ENCODE data around the gene RNF123. TPM values are rescaled to one million over a fixed set of nuclear protein-coding genes. Genes with fewer than 3 reads are reported as not detected.

RNF123 gene
- total RNA-seq, 4 donors from 2014 or later, result 23.4 to 36.2 (median 31.5) TPM

- no peak overlapping the region for H3K4me3 ChIP-seq
- H3K4me1 ChIP-seq, result peaks cover 0 to 9% (median 0%) of the 10 kb centered on the region in 4 donors
- TF ChIP-seq POLR2A (IDR thresholded peaks at IDR 0.05; ENCODE audit: low read depth), result no peak
- no peak for TF ChIP-seq EP300 (IDR thresholded peaks at IDR 0.05)
- TF ChIP-seq CTCF (IDR thresholded peaks at IDR 0.05), result no peak
- no peak for TF ChIP-seq POLR2AphosphoS5 (IDR thresholded peaks at IDR 0.05)
- H3K36me3 ChIP-seq, result peaks cover 0 to 6% (median 1%) of the 10 kb centered on the region in 4 donors
- no peak for DNase-seq (ENCODE audit: extremely low spot score)
- WGBS, result 84% methylated on average over 7 of the region's 8 CpGs
- intact Hi-C loops (cut with DNase I), result no loop called here
- no peak overlapping the region for H3K27ac ChIP-seq (replicated peaks in 1 of 4)
- no peaks in the 10 kb centered on the region for H3K9me3 ChIP-seq
- H3K27me3 ChIP-seq, result no peaks in the 10 kb centered on the region
These were observed 44.7 kb upstream of the RNF123 start for GRCh38 chr3:49644684-49645083.

DNA sequence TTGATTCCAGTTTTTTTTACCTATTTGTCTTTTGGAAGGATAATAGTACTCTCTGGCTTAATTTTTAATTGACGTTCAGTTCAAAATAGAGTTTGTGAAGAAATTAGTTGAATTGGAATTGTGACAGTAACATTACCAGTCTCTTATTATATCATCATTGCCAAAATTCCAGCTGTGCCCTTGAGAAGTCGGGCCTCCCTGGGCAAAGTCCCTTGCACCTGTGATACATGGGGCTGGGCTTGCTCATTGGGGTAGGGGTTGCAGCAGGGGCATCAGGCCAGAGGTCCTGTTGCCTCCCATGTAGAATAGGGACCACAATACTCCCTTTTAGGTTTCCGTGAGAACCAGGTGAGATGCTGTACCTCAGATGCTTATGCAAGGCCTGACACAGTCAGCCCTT lies 43.1 kb upstream of the RNF123 start:
- Histone ChIP-seq H3K4me1 (peaks cover 0 to 9% (median 0%) of the 10 kb centered on the region in 4 donors), H3K9me3 (no peaks in the 10 kb centered on the region), H3K4me3 (no peak overlapping the region), H3K27ac (replicated peaks in 1 of 4) (no peak overlapping the region), H3K27me3 (no peaks in the 10 kb centered on the region), H3K36me3 (peaks cover 0 to 6% (median 1%) of the 10 kb centered on the region in 4 donors)
- WGBS, result 91% methylated on average over 3 of the region's 3 CpGs
- no peak for DNase-seq (ENCODE audit: extremely low spot score)
- intact Hi-C loops (cut with DNase I), result no loop called here
- TF ChIP-seq POLR2AphosphoS5 (IDR thresholded peaks at IDR 0.05), result no peak
- TF ChIP-seq EP300 (IDR thresholded peaks at IDR 0.05), result no peak
- no peak for TF ChIP-seq POLR2A (IDR thresholded peaks at IDR 0.05; ENCODE audit: low read depth)
- no peak for TF ChIP-seq CTCF (IDR thresholded peaks at IDR 0.05)

- no peak for TF ChIP-seq POLR2AphosphoS5 (IDR thresholded peaks at IDR 0.05)
- TF ChIP-seq EP300 (IDR thresholded peaks at IDR 0.05), result no peak
- no peak for TF ChIP-seq POLR2A (IDR thresholded peaks at IDR 0.05; ENCODE audit: low read depth)
- TF ChIP-seq CTCF (IDR thresholded peaks at IDR 0.05), result no peak
- peaks cover 0 to 9% (median 0%) of the 10 kb centered on the region in 4 donors for H3K4me1 ChIP-seq
- peaks cover 0 to 3% (median 1%) of the 10 kb centered on the region in 4 donors for H3K36me3 ChIP-seq
- H3K9me3 ChIP-seq, result no peaks in the 10 kb centered on the region
- no peaks in the 10 kb centered on the region for H3K27me3 ChIP-seq
- WGBS, result 64% methylated on average over 2 of the region's 2 CpGs
- no peak overlapping the region for H3K4me3 ChIP-seq
- intact Hi-C loops (cut with DNase I), result no loop called here
- DNase-seq (ENCODE audit: extremely low spot score), result no peak
- H3K27ac ChIP-seq (replicated peaks in 1 of 4), result no peak overlapping the region
These were observed 41.6 kb upstream of the RNF123 start for GRCh38 chr3:49647741-49648140.

- no peak overlapping the region for H3K27ac ChIP-seq (replicated peaks in 1 of 4)
- peaks cover 0 to 9% (median 0%) of the 10 kb centered on the region in 4 donors for H3K4me1 ChIP-seq
- no peaks in the 10 kb centered on the region for H3K9me3 ChIP-seq
- TF ChIP-seq POLR2AphosphoS5 (IDR thresholded peaks at IDR 0.05) (no peak), CTCF (IDR thresholded peaks at IDR 0.05) (no peak), EP300 (IDR thresholded peaks at IDR 0.05) (no peak), POLR2A (IDR thresholded peaks at IDR 0.05; ENCODE audit: low read depth) (no peak)
- no peaks in the 10 kb centered on the region for H3K27me3 ChIP-seq
- intact Hi-C loops (cut with DNase I), result no loop called here
- no peak overlapping the region for H3K4me3 ChIP-seq
- whole genome bisulfite sequencing, result 71% methylated on average over 2 of the region's 3 CpGs
- no peak for DNase-seq (ENCODE audit: extremely low spot score)
- H3K36me3 ChIP-seq, result no peaks in the 10 kb centered on the region
These were observed 40.9 kb upstream of the RNF123 start for GRCh38 chr3:49648354-49649019.

GRCh38 chr3:49649576-49649975 lies 39.8 kb upstream of the RNF123 start:
- H3K27me3 ChIP-seq, result no peaks in the 10 kb centered on the region
- H3K4me3 ChIP-seq, result no peak overlapping the region
- intact Hi-C loops (cut with DNase I), result no loop called here
- DNase-seq (ENCODE audit: extremely low spot score), result no peak
- TF ChIP-seq CTCF (IDR thresholded peaks at IDR 0.05) (no peak), POLR2AphosphoS5 (IDR thresholded peaks at IDR 0.05) (no peak), POLR2A (IDR thresholded peaks at IDR 0.05; ENCODE audit: low read depth) (no peak), EP300 (IDR thresholded peaks at IDR 0.05) (no peak)
- H3K4me1 ChIP-seq, result peaks cover 0 to 9% (median 0%) of the 10 kb centered on the region in 4 donors
- 100% methylated on average over 1 of the region's 1 CpG for WGBS
- H3K36me3 ChIP-seq, result no peaks in the 10 kb centered on the region
- H3K9me3 ChIP-seq, result no peaks in the 10 kb centered on the region
- H3K27ac ChIP-seq (replicated peaks in 1 of 4), result no peak overlapping the region

Measured in esophagus muscularis mucosa (tissue), 4 donors.